Retinal pigment epithelial cell (primary cell): ENCODE results near the gene HSD11B2.

Experiments
- DNase-seq: peaks from one replicate; pipeline ENCODE4 v3.0.0-alpha.2; 2010; ENCODE audit warnings: low read depth
- H3K4me3 ChIP-seq: 2 replicates; pipeline ENCODE4 v1.5.1; 2011; ENCODE audit warnings: mild to moderate bottlenecking, low read length, control low read depth, moderate library complexity
- CTCF ChIP-seq: conservative IDR thresholded peaks from 2 replicates; pipeline ENCODE4 v1.5.1; 2011; ENCODE audit warnings: low read depth, low read length, control low read depth, inconsistent platforms

HSD11B2 gene

GRCh38 chr16:67393788-67394154 is 37.1 kb upstream of the HSD11B2 start:
- peak overlapping the region; percentile 39 for H3K4me3 ChIP-seq
- no peak for TF ChIP-seq CTCF
- no peak for DNase-seq

- TF ChIP-seq CTCF, result no peak
- DNase-seq, result no peak
- no peak overlapping the region for H3K4me3 ChIP-seq
Observed at GRCh38 chr16:67394155-67395104, 36.5 kb upstream of the HSD11B2 start.

- TF ChIP-seq CTCF, result no peak
- no peak overlapping the region for H3K4me3 ChIP-seq
- no peak for DNase-seq
Observed at GRCh38 chr16:67395105-67395457, 35.8 kb upstream of the HSD11B2 start.

- DNase-seq, result no peak
- no peak for TF ChIP-seq CTCF
- no peak overlapping the region for H3K4me3 ChIP-seq
Observed at GRCh38 chr16:67395458-67396158, 35.3 kb upstream of the HSD11B2 start.

GRCh38 chr16:67396159-67397035 is 34.5 kb upstream of the HSD11B2 start:
- TF ChIP-seq CTCF, result no peak
- no peak overlapping the region for H3K4me3 ChIP-seq
- DNase-seq, result peak; percentile 49

- no peak for TF ChIP-seq CTCF
- DNase-seq, result no peak
- H3K4me3 ChIP-seq, result no peak overlapping the region
Observed at GRCh38 chr16:67397036-67397801, 33.7 kb upstream of the HSD11B2 start.
